C4-2B (cell line): ENCODE data around the gene SEZ6L.

ENCODE experiments used
- H3K27ac ChIP-seq: fragments of 450-650 bp; 2 replicates; pipeline ENCODE4 v1.5.1; 2017
- CTCF ChIP-seq: fragments of 450-650 bp; conservative IDR thresholded peaks from 2 replicates; pipeline ENCODE4 v1.5.1; 2017; ENCODE audit warnings: mild to moderate bottlenecking
- ZFX ChIP-seq: fragments of 450-650 bp; IDR thresholded peaks from 2 replicates; pipeline ENCODE4 v1.6.1; 2017

The SEZ6L gene

GRCh38 chr22:26162926-26163325 is 6.3 kb upstream of the SEZ6L start:
- TF ChIP-seq CTCF (no peak), ZFX (no peak)
- no peak overlapping the region for H3K27ac ChIP-seq

GRCh38 chr22:26164174-26164573 is 5.1 kb upstream of the SEZ6L start:
- H3K27ac ChIP-seq = no peak overlapping the region
- no peak for TF ChIP-seq CTCF
- TF ChIP-seq ZFX = no peak

GRCh38 chr22:26168330-26168851 is 871 bp upstream of the SEZ6L start:
- TF ChIP-seq ZFX = no peak
- TF ChIP-seq CTCF = no peak
- H3K27ac ChIP-seq = no peak overlapping the region

GRCh38 chr22:26168939-26169314 is 335 bp upstream of the SEZ6L start:
- TF ChIP-seq ZFX (no peak), CTCF (no peak)
- no peak overlapping the region for H3K27ac ChIP-seq

GRCh38 chr22:26170112-26170492 is 840 bp downstream of the SEZ6L start:
- no peak overlapping the region for H3K27ac ChIP-seq
- TF ChIP-seq ZFX = no peak
- TF ChIP-seq CTCF = no peak

- TF ChIP-seq ZFX (no peak), CTCF (no peak)
- no peak overlapping the region for H3K27ac ChIP-seq
Measured at GRCh38 chr22:26170795-26171580, 1.7 kb downstream of the SEZ6L start.

GRCh38 chr22:26172389-26172990 is 3.2 kb downstream of the SEZ6L start:
- no peak for TF ChIP-seq ZFX
- TF ChIP-seq CTCF = peak; percentile 88
- H3K27ac ChIP-seq = no peak overlapping the region
